Stimulated activated CD4-positive, alpha-beta T cell treated with anti-CD3 and anti-CD28 coated beads, TNF-alpha, amount 100 ng/mL, for 4 hours (primary cell): ENCODE measurements around the gene TBC1D16.

ENCODE experiments used
- DNase-seq, 3 experiments: peaks; one replicate each; pipeline ENCODE4 v3.0.0-alpha.2; 2020; ENCODE audit warnings: low read depth in 3 of 3

Gene TBC1D16

DNA sequence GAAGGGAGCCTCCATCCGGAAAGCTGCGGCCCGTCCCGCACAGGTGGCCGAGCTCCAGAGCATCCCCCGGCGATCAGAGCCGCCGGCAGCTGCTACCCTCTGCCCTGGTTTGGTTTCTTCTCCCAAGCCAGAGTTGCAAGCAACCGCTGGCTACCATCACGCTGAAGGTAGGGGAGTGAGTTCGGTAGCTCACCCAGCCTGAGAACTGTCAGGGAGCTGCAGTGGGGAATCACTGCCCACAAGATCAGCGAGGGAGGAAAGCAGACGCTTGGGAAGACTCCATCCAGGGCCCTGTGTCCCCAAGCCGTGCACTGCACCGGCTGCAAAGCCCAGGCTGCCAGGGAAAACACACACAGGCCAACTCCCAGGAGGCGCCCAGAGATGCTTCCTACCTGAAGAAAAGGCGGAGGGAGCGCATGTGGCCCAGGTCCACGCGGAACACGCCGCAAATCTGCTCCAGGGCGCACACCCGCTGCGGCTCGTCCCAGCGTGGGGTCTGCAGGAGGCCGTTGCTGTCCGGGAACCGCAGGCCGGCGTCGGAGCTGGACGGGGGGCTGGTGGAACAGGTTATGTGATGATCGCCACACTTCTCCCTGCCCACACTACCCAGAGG lies 83.3 kb downstream of the TBC1D16 start:
- no peak for DNase-seq

- DNase-seq: no peak
Observed at GRCh38 chr17:79951361-79952264, 84.1 kb downstream of the TBC1D16 start.

DNA sequence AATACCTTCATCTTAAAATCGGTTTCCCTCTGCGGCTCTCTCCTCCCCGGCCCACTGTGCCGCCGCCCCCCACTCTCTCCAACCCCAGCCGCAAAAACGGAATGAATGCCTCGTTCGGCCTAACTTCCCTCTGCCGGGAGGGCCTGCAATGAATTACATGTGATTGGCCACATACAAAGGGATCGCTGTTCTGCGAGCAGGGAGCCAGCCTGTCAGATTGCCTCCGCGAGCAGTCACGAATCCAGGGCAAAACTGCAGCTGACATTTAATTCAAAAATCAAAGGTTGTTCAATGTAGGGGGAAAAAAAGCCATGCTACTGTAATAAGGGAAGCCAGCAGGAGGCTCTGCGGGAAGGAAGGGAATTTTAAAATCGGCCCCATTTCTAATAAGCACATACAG lies 84.9 kb downstream of the TBC1D16 start:
- DNase-seq: no peak

GRCh38 chr17:79950306-79950705 lies 85.4 kb downstream of the TBC1D16 start:
- no peak for DNase-seq

GRCh38 chr17:79949656-79950209 lies 85.9 kb downstream of the TBC1D16 start:
- DNase-seq: no peak

DNA sequence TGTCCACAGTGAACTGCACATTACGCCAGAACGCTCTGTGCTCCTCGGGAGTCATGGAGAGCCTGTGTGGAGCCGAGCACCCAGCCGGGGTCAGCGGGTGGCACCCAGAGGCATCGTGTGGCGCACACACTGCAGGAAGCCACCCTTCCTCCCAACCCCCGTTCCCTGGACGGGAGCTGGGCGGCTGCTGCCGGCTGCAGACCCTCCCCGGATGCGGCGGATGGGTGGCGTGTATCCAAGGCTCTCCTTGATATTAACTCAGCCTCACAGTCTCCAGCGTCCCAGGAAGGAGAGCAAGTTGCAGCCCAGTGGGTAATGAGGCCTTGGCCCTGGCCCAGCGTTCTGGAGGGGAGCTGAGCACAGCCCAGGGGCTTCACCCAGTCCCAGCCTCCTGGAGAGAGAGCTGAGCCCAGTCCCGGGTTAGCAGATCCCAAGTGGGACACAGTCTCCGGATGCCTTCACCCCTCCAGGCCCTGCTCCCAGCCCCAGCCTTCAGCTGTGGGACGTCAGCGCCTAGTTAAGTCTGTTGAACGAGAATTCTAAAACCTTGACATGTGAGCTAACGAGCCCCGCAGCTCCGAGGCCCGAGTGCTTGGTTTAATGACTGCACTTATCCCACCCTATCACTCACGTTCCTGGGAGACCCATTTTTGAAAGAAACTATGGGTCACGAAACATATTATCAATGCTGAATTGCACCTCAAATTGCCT lies 86.6 kb downstream of the TBC1D16 start:
- no peak for DNase-seq

- no peak for DNase-seq
Observed at GRCh38 chr17:79948406-79948944, 87.2 kb downstream of the TBC1D16 start.

- no peak for DNase-seq
Observed at GRCh38 chr17:79947351-79948031, 88.2 kb downstream of the TBC1D16 start.

DNA sequence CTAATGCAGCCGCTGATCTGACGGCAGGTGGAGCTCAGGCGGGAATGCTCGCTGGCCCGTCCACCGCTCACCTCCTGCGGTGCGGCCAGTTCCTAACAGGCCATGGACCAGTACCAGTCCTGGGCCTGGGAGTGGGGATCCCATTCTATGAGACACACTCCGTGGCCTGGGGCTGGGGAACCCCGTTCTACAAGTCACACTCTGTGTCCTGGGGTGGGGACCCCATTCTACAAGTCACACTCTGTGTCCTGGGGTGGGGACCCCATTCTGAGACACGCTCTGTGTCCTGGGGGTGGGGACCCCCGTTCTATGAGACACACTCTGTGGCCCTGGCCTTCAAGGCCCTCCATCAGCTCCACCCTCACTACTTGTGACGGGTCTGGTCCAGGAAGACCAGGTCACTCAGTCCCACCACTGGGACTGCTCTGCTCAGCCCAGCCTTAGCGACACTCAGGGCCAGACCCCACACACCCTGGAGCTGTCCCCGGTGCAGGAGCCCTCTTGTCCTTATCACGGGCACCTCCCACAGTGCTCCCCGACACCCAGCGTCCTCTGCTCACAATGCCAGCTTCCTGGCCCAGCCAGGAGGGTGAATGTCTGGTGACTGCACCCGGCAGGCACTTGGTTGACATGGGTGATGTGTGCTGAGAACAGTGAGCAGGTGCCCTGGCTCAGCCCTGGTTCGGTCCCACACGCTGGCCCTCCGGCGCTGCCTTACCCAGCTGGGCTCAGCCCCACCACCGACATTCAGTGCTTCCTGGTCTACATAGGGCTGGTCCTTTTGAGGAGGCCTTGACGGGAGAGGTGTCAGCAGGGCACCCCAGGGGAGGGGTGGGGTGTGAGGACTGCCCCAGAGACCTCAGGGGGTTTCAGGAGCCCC lies 89.1 kb downstream of the TBC1D16 start:
- DNase-seq: no peak

DNA sequence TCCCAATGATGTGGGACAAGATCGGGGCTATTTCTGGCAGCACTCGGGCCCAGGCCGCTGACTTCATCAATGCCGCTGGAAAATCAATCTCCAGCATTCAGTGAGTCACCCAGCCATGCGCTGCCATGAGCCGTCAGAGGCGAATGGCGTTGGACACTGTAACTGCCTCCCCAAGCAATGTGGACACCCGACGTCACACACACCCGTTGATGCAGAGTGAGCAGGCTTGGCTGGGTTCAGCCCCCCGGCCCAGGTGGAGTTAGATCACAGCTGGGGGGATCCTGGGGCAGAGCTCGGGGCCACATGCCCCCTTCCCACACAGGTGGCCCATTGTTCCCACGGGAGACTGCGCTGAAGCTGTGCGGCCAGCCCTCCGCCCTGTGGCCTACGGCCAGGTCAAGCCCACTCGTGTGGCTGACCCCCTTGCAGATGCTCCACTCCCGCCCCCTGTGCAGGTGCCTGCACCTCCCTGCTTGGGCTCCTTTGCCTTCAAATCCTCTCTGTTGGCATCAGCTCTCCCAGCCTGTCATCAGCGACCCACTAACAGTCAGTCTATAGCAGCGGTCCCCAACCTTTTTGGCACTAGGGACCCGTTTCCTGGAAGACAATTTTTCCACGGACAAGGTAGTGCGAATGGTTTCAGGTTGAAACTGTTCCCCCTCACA lies 89.9 kb downstream of the TBC1D16 start:
- DNase-seq: no peak

- DNase-seq: no peak
Observed at GRCh38 chr17:79944821-79945391, 90.8 kb downstream of the TBC1D16 start.

DNA sequence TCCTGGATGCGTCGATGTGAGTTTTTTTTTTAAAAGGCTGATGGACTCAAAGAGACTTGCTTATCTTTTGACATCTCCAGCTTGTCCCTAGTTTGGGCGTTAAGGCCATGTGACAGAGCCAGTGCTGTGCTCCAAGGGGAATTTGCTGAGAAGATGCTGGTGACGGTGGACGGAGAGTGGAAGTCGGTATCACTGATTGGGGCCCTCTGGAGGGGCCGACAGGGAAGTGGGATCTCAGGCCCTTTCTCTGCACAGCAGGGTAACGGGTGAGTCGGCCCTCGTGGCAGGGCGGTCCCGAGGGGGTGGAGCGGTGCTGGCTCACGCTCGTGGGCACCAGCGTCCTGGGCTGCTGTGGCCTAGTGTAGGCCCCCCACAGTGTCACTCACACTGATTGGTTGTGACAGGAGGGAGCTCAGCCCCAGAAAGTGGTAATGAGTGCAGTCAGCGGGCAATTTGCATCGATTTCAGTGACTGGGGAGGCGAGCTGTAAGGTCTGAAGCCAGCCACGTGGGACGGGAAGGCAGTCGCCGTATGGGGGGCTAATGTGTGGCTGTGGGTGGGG lies 91.3 kb downstream of the TBC1D16 start:
- no peak for DNase-seq

- no peak for DNase-seq
Observed at GRCh38 chr17:79943347-79944241, 92.1 kb downstream of the TBC1D16 start.

DNA sequence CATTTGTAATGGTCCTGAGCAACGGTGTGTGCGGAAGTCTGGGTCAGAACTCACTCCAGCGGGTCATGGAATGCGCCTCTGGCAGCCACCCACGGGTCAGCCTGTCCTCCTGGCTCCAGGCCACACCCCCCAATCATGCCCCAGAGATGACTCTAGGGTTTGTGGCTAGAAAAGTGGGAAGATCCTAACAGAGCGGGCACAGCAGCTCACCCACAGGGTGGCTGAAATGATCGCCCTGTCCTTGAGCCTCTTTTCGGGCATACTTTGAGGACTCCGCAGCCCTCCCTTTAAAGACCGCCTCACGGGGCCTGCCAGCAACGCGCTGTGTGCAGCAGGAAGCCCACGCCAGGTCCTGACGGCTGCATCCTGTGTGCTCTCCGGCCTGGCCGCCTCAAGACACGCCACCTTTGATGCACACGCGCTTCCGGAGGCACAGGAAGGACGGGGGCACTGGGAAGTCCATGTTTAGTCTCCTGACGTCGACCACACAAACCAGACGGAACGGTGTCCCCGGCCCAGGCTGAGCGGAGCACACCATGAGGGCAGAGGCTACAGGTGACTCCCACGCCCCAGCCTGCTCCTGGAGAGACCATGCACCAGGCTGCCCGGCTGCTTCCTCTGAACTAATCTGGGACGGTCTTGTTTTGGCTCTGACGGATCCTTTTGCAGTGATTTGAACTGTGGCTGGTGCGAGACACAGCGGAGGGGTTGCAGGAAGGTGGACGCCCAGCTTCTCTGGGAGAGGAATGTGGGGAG lies 92.9 kb downstream of the TBC1D16 start:
- no peak for DNase-seq

DNA sequence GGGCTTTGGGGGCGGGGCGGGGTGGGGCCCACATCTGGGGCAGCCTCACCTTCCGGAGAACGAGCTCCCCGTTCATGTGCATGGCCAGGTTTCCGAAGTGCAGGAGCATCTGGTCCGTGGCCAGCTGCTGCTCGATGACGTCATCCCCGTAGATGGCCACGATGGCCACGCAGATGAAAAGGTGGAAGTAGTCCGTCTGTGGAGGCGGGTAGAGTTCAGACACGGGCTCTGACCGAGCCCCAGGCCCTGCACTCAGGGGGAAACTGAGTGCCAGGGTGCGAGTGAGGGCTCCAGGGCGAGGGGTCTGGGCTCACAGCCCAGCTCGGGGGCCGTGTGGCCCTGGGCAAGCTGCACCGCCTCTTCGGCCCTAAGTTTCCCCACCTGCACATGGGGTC lies 93.7 kb downstream of the TBC1D16 start:
- DNase-seq: no peak

GRCh38 chr17:79941088-79942010 lies 94.3 kb downstream of the TBC1D16 start:
- no peak for DNase-seq
